NCI-H128 (cell line): ENCODE data around the gene RBMS3.
"Not testable (repeated sequence)": the region's sequence is repeated elsewhere in the genome, so short reads cannot be mapped to it uniquely, and the experiment has no call there.

Experiments used
- DNase-seq: peaks from one replicate; lab custom pipeline; 2025; ENCODE audit not compliant: unreplicated experiment; lab: John Stamatoyannopoulos, UW

RBMS3 gene

GRCh38 chr3:30044515-30044914, 763.6 kb downstream of the RBMS3 start:
- no peak for DNase-seq

- no peak for DNase-seq
These were observed 767.6 kb downstream of the RBMS3 start for GRCh38 chr3:30048431-30048830.

- not testable (repeated sequence) for DNase-seq
These were observed 769.2 kb downstream of the RBMS3 start for GRCh38 chr3:30050116-30050515.

- no peak for DNase-seq
These were observed 778.4 kb downstream of the RBMS3 start for GRCh38 chr3:30059240-30059639.
